GM18951 (cell line): ENCODE data around the gene PDZRN3.

ENCODE experiments used
- POLR2A ChIP-seq: IDR thresholded peaks from 4 replicates; pipeline ENCODE4 v1.6.1; 2011; ENCODE audit warnings: mild to moderate bottlenecking; ENCODE audit not compliant: insufficient read length, insufficient read depth; ENCODE audit errors: extremely low read depth
- in situ Hi-C: fragments of 300-500 bp; cut with MboI; formaldehyde crosslinking; loops from one replicate; pipeline ENCODE4 v1.12.0; 2022; ENCODE audit warnings: low sequenced_read_pairs, mixed read lengths, inconsistent platforms; ENCODE audit not compliant: unreplicated experiment

The PDZRN3 gene

GRCh38 chr3:73609655-73610054 lies 15.1 kb downstream of the PDZRN3 start:
- in situ Hi-C loops: no loop called here
- TF ChIP-seq POLR2A: no peak

DNA sequence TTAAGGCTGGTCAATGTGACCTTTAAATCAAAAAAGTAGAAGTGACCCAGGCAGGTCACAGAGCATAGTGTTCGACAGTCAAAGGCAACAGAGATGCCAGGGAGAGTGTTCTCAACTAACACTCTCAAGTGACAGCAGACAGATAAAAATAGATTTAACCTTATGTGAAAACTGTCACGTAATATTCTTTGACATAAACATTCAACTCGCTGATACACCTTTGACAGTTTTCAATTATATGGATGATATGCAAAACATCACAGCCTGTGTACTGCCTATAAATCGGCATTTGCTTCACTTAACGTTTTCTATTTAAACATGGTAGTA lies 15.5 kb downstream of the PDZRN3 start:
- in situ Hi-C loops: no loop called here
- no peak for TF ChIP-seq POLR2A

GRCh38 chr3:73608456-73609314 lies 16.1 kb downstream of the PDZRN3 start:
- in situ Hi-C loops: no loop called here
- no peak for TF ChIP-seq POLR2A

GRCh38 chr3:73605861-73606260 lies 18.9 kb downstream of the PDZRN3 start:
- in situ Hi-C loops: no loop called here
- TF ChIP-seq POLR2A: no peak

DNA sequence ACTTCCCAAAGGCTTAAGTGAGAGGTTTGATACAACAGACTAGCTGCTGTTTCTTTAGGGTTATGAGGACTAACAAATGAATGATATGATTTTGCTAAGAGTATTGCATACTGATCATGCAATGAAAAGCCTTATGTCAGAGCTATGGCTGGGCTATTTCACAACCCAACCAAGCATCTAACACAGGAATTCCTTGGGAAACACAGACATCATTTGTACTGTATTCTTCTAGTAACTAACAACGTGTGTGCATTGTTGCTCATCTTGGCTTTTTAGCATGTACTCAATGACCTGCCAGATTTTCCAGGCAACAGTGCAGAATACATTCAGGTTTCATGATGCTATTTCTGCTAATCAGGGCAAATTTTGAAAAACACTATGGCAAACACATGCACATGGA lies 19.3 kb downstream of the PDZRN3 start:
- TF ChIP-seq POLR2A: no peak
- in situ Hi-C loops: no loop called here

- in situ Hi-C loops: no loop called here
- no peak for TF ChIP-seq POLR2A
Measured at GRCh38 chr3:73604451-73604850, 20.3 kb downstream of the PDZRN3 start.

- no peak for TF ChIP-seq POLR2A
- in situ Hi-C loops: no loop called here
Measured at GRCh38 chr3:73603762-73604171, 21.0 kb downstream of the PDZRN3 start.

DNA sequence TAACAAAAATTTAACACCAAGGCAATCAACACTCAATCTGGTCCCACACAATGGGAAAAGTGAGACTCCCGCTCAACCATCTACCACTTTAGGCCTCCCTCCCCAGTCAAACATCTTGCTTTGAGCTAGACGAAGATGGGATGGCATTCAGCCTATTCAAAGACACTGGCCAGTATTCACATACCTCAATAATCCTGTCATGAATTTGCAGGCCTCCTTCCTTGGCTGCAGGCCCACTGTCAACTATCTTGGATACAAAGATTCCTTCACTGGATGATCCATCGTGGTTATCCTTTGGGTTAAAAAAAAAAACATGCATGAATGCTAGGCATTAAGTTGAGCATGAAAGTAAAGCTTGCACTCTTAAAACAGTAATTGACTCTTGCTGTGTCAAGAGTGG lies 22.6 kb downstream of the PDZRN3 start:
- in situ Hi-C loops: no loop called here
- no peak for TF ChIP-seq POLR2A

DNA sequence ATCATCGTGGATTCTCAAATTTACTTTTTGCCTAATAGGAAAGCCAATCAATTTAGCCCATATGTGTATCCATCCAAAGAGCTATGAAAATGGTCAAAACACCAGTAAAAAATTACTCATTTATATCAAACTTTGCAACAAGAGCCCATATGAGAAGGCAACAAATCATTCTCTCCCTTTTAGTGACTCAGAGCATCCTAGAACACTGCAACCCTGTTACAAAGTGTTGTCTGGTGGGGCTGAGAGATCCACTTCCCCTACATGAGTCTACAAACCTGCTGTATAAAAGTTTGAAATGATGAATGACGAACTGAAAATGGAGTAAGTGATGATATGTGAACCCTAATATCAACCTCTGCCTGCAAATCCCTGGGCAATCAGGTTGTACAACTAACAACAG lies 23.3 kb downstream of the PDZRN3 start:
- TF ChIP-seq POLR2A: no peak
- in situ Hi-C loops: no loop called here

DNA sequence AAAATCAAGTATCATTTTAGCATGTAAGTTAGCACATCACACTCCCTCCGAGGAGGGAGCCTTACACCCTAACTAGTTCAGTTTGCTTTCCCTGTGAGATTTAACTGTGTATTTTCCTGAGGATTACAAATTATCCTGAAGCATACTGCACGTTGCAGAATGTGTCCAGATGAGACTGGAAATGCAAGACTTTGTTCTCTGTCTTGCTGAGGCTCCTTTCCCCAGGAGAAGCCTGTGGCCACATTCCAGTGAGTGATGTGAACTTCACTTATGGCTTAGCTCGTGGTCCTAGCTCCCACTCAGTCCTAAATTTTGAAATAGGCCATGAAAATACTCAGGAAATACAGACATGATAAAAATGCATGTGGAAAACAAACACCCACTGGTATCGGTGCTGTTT lies 23.7 kb downstream of the PDZRN3 start:
- no peak for TF ChIP-seq POLR2A
- in situ Hi-C loops: no loop called here

GRCh38 chr3:73600293-73600938 lies 24.3 kb downstream of the PDZRN3 start:
- no peak for TF ChIP-seq POLR2A
- in situ Hi-C loops: no loop called here

GRCh38 chr3:73599605-73600004 lies 25.1 kb downstream of the PDZRN3 start:
- TF ChIP-seq POLR2A: no peak
- in situ Hi-C loops: no loop called here

GRCh38 chr3:73597476-73597875 lies 27.3 kb downstream of the PDZRN3 start:
- TF ChIP-seq POLR2A: no peak
- in situ Hi-C loops: no loop called here

DNA sequence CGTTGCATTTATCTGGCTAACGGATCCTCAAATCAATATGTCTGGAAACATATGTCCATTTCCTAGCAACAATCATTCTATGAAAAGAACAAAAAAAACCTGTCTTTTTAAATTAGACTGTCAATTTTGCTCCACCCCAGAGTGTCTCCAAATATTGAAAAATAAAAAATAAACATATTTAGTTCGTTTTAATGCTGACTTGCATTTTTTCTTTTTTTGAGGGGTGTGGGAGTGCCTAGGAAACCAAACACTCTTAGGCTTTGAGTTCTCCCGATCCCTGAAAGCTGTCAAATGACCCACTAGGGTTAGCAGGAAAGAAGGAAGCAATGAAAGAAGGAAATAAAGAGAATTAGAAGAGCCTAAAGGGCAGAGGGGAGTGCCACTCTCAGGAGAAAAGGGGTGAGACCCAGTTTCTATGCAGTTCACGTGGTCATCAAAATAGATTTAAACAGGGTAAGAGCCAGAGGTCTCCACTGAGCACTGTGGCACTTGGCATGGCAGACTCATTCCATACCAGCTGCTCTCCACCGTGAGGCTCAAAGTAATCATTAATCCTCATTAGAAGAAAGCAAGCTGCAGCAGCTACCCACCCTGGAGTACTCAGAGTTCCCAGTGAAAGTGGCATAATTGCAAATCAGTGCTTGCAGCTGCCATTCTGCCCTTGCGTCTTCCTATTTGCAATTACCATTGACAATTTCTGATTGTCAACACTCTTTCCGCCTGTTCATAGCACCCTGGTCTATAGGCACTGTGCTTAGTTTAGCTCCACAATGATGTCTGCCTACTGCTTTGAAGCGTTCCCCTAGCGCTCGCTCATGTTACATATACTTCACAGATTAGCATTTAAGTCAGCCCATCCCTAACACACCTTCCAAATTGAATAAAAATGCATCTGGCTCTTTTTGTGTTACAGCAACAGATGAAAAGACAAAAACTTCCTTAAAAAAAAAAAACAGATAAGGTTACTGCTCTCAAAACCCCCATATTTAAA lies 32.3 kb downstream of the PDZRN3 start:
- in situ Hi-C loops: no loop called here
- TF ChIP-seq POLR2A: no peak
